Activated CD8-positive, alpha-beta T cell treated with anti-CD3 and anti-CD28 coated beads for 36 hours (primary cell): Measurements from ENCODE around the gene PRSS56. TPM values are rescaled to one million over a fixed set of nuclear protein-coding genes. Genes with fewer than 3 reads are reported as not detected.
A peak's percentile ranks its signal among the peaks of the same experiment; 100 is the strongest.

Experiments
- ATAC-seq: fragments of 200-7000 bp; cut with Tn5 transposase; one replicate; pipeline ENCODE4 v1.10.0; 2021; ENCODE audit warnings: mild to moderate bottlenecking, moderate library complexity
- CTCF ChIA-PET: fragments of 350-600 bp; sonication (Branson Sonifier 250); formaldehyde crosslinking; loops from one replicate; lab custom pipeline; 2021; ENCODE audit warnings: antibody characterized with exemption; lab: Charles Lee
- POLR2A ChIA-PET: fragments of 350-600 bp; sonication (Branson Sonifier 250); formaldehyde crosslinking; loops from one replicate; lab custom pipeline; 2021; ENCODE audit warnings: antibody characterized with exemption; lab: Charles Lee
- DNase-seq: peaks from one replicate; pipeline ENCODE4 v3.0.0-alpha.2; 2020
- H3K27ac Mint-ChIP-seq: one replicate; pipeline ENCODE4 v1.8.0; 2021; ENCODE audit warnings: mild to moderate bottlenecking, mixed read lengths
- H3K27me3 Mint-ChIP-seq: one replicate; pipeline ENCODE4 v1.8.0; 2021; ENCODE audit warnings: mixed read lengths
- H3K36me3 Mint-ChIP-seq: one replicate; pipeline ENCODE4 v1.8.0; 2021; ENCODE audit warnings: low read depth, mixed read lengths
- H3K4me1 Mint-ChIP-seq: one replicate; pipeline ENCODE4 v1.8.0; 2021; ENCODE audit warnings: low read depth, mixed read lengths
- H3K4me3 Mint-ChIP-seq: one replicate; pipeline ENCODE4 v1.8.0; 2021; ENCODE audit warnings: mild to moderate bottlenecking, moderate library complexity, mixed read lengths
- H3K9me3 Mint-ChIP-seq: one replicate; pipeline ENCODE4 v1.8.0; 2021; ENCODE audit warnings: mixed read lengths
- intact Hi-C: fragments of 100-400 bp; cut with micrococcal nuclease; formaldehyde crosslinking; loops from one replicate; pipeline ENCODE4 v1.10.0; 2022
- total RNA-seq, 2 experiments: library from RNA; stranded (reverse); gene quantifications; one replicate each; pipeline ENCODE4 v1.2.3, GENCODE V29; 2021
- TF ChIP-seq, protein P1 (sequence below): fragments of 200-600 bp; IDR thresholded peaks from one replicate; pipeline ENCODE4 v1.8.0; 2022; ENCODE audit warnings: antibody characterized with exemption, mild to moderate bottlenecking

PRSS56 gene
- total RNA-seq, 2 experiments from 2014 or later, result not detected

- ATAC-seq (peak; percentile 15), DNase-seq (no peak)
- no peaks in the 10 kb centered on the region for H3K27me3 Mint-ChIP-seq
- H3K4me3 Mint-ChIP-seq, result peak overlapping the region; percentile 90
- H3K9me3 Mint-ChIP-seq, result peaks cover 4% of the 10 kb centered on the region
- CTCF ChIA-PET, result interaction anchor here (0.6 to 1.3 kb wide), 2 partner anchors 11 to 12 kb away, joined by 3 to 4 read pairs; no protein-coding TSS in a partner anchor
- H3K36me3 Mint-ChIP-seq, result peaks cover 59% of the 10 kb centered on the region
- intact Hi-C loops, result no loop called here
- POLR2A ChIA-PET, result interaction anchor here (1.4 kb wide), 2 partner anchors 10 to 13 kb away, joined by 6 to 7 read pairs; no protein-coding TSS in a partner anchor
- TF ChIP-seq, protein P1, sequence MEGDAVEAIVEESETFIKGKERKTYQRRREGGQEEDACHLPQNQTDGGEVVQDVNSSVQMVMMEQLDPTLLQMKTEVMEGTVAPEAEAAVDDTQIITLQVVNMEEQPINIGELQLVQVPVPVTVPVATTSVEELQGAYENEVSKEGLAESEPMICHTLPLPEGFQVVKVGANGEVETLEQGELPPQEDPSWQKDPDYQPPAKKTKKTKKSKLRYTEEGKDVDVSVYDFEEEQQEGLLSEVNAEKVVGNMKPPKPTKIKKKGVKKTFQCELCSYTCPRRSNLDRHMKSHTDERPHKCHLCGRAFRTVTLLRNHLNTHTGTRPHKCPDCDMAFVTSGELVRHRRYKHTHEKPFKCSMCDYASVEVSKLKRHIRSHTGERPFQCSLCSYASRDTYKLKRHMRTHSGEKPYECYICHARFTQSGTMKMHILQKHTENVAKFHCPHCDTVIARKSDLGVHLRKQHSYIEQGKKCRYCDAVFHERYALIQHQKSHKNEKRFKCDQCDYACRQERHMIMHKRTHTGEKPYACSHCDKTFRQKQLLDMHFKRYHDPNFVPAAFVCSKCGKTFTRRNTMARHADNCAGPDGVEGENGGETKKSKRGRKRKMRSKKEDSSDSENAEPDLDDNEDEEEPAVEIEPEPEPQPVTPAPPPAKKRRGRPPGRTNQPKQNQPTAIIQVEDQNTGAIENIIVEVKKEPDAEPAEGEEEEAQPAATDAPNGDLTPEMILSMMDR, result no peak
- H3K4me1 Mint-ChIP-seq, result peaks cover 65% of the 10 kb centered on the region
- peak overlapping the region; percentile 99 for H3K27ac Mint-ChIP-seq
Observed at GRCh38 chr2:232549655-232550353, 29.6 kb downstream of the PRSS56 start.

- CTCF ChIA-PET, result interaction anchor here (0.6 to 1.3 kb wide), 3 partner anchors 12 to 13 kb away, joined by 3 to 4 read pairs (median 3); no protein-coding TSS in a partner anchor
- H3K9me3 Mint-ChIP-seq, result peaks cover 4% of the 10 kb centered on the region
- POLR2A ChIA-PET, result interaction anchor here (0.5 to 1.4 kb wide), 9 partner anchors 10 to 714 kb away, joined by 3 to 7 read pairs (median 3); no protein-coding TSS in a partner anchor
- peak within 1 kb of the TSS; percentile 99 for H3K27ac Mint-ChIP-seq
- TF ChIP-seq, protein P1, result peak; percentile 37
- peaks cover 59% of the 10 kb centered on the region for H3K36me3 Mint-ChIP-seq
- no peaks in the 10 kb centered on the region for H3K27me3 Mint-ChIP-seq
- ATAC-seq, result peak; percentile 94
- intact Hi-C loops, result no loop called here
- peaks cover 65% of the 10 kb centered on the region for H3K4me1 Mint-ChIP-seq
- peak within 1 kb of the TSS; percentile 90 for H3K4me3 Mint-ChIP-seq
- DNase-seq, result peak; percentile 95
Observed at GRCh38 chr2:232550354-232551249, 30.4 kb downstream of the PRSS56 start, which contains the start of the genes EIF4E2 and TIGD1. Gene EIF4E2, plus strand, starts transcription at chr2:232550689. Its CDS starts 36 bp downstream, at chr2:232550725. Gene TIGD1, minus strand, starts transcription at chr2:232550557. Its CDS starts 675 bp downstream, at chr2:232549882.

DNA sequence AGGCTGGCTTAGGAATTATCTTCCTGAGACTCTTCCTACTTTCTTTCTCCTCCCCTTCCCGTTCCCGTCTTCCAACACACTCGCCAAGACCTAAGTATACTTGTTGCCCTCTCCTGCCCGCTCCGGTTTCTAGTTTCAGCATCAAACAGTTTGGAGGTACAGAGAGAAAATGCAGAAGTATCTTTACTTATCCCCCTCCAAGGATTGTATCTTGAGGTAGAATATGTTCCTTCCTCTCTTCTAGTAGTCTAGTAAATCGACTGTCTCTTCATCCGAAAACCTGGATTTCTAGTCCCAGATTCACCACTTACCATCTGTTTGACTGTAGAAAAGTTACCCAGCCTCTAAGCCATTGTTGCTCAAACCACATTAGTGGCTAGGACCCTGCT is 31.1 kb downstream of the PRSS56 start:
- Mint-ChIP-seq H3K9me3 (peaks cover 4% of the 10 kb centered on the region), H3K4me3 (peak overlapping the region; percentile 90), H3K4me1 (peaks cover 65% of the 10 kb centered on the region), H3K27ac (peak overlapping the region; percentile 99), H3K27me3 (no peaks in the 10 kb centered on the region), H3K36me3 (peaks cover 56% of the 10 kb centered on the region)
- ChIA-PET POLR2A (interaction anchor here (0.5 to 1.4 kb wide), 9 partner anchors 9 to 713 kb away, joined by 3 to 7 read pairs (median 3); no protein-coding TSS in a partner anchor), CTCF (interaction anchor here (1.1 to 1.3 kb wide), 2 partner anchors 11 to 12 kb away, joined by 3 to 4 read pairs; no protein-coding TSS in a partner anchor)
- intact Hi-C loops, result no loop called here
- TF ChIP-seq, protein P1, result no peak
- no peak for DNase-seq
- ATAC-seq, result no peak

GRCh38 chr2:232551776-232552175 is 31.6 kb downstream of the PRSS56 start:
- intact Hi-C loops, result no loop called here
- peaks cover 56% of the 10 kb centered on the region for H3K36me3 Mint-ChIP-seq
- ChIA-PET POLR2A (interaction anchor here (1.0 kb wide), 1 partner anchor 12 kb away, joined by 3 read pairs; the partner anchor contains the start of gene CHRNG), CTCF (no interaction called here)
- H3K9me3 Mint-ChIP-seq, result peaks cover 4% of the 10 kb centered on the region
- peaks cover 62% of the 10 kb centered on the region for H3K4me1 Mint-ChIP-seq
- peak overlapping the region; percentile 90 for H3K4me3 Mint-ChIP-seq
- DNase-seq, result no peak
- no peaks in the 10 kb centered on the region for H3K27me3 Mint-ChIP-seq
- H3K27ac Mint-ChIP-seq, result peak overlapping the region; percentile 99
- TF ChIP-seq, protein P1, result no peak
- no peak for ATAC-seq
